ENCODE measurements around the gene PPP2R5C. TPM values are rescaled to one million over a fixed set of nuclear protein-coding genes. Genes with fewer than 3 reads are reported as not detected.

Gene PPP2R5C
- total and polyA plus RNA-seq, 12 donors, result 66.8 to 257 (median 222) TPM

DNA sequence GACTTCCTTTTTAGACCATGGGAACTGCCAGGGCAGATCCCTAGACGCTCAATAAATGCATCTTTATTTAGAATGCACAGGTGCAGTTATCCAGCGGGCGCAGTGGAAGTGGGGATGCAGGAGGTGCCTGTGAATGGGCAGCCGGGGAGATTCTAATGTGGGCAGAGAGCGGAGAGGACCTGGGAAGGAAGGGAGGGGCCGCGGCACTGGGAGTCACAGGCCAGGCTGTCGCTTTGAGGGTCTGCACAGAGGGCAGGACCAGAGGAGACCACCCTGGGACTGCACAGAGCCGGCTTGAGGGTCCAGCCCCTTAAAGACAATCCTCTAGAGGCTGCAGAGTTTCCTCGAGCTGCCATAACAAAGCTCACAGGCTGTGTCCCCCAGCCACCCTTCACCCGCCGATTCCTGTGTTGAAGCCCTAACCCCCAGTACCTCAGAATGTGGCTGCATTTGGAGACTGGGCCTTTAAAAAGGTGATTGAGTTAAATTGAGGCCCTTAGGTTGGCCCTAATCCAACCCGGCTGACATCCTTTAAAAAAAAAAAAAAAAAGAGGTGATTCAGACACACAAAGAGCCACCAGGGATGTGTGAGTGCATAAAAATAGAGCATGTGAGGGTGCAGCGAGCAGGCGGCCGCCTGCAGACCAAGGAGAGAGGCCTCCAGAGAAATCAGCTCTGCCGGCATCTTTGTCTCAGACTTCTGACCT, 44.4 kb upstream of the PPP2R5C start:
- Histone ChIP-seq H3K9me3 (peaks cover 0 to 9% (median 0%) of the 10 kb centered on the region in 11 donors), H3K27ac (no peak overlapping the region), H3K27me3 (no peaks in the 10 kb centered on the region), H3K4me3 (no peak overlapping the region), H3K36me3 (no peaks in the 10 kb centered on the region), H3K4me1 (peaks cover 2 to 31% (median 18%) of the 10 kb centered on the region in 9 donors)
- TF ChIP-seq CTCF (IDR thresholded peaks at IDR 0.05), result no peak
- ATAC-seq (no peak), DNase-seq (no peak)
- intact Hi-C loops (cut with DNase I), result loop anchor here in 1 of 10 donors (10.0 kb wide), 1 partner anchor 238 kb away; no protein-coding TSS in a partner anchor
- WGBS, 2 donors, result 83 to 84% methylated on average over 17 of the region's 17 CpGs

GRCh38 chr14:101717663-101718490, 43.6 kb upstream of the PPP2R5C start:
- peaks cover 0 to 9% (median 0%) of the 10 kb centered on the region in 11 donors for H3K9me3 ChIP-seq
- DNase-seq (no peak), ATAC-seq (no peak)
- TF ChIP-seq CTCF (IDR thresholded peaks at IDR 0.05), result no peak
- no peak overlapping the region for H3K27ac ChIP-seq
- 90 to 91% methylated on average over 19 of the region's 19 CpGs for WGBS, 2 donors
- H3K4me1 ChIP-seq, result peaks cover 2 to 36% (median 18%) of the 10 kb centered on the region in 9 donors
- no peaks in the 10 kb centered on the region for H3K36me3 ChIP-seq
- no peaks in the 10 kb centered on the region for H3K27me3 ChIP-seq
- H3K4me3 ChIP-seq, result no peak overlapping the region
- intact Hi-C loops (cut with DNase I), result loop anchor here in 1 of 10 donors (10.0 kb wide), 1 partner anchor 237 kb away; no protein-coding TSS in a partner anchor

DNA sequence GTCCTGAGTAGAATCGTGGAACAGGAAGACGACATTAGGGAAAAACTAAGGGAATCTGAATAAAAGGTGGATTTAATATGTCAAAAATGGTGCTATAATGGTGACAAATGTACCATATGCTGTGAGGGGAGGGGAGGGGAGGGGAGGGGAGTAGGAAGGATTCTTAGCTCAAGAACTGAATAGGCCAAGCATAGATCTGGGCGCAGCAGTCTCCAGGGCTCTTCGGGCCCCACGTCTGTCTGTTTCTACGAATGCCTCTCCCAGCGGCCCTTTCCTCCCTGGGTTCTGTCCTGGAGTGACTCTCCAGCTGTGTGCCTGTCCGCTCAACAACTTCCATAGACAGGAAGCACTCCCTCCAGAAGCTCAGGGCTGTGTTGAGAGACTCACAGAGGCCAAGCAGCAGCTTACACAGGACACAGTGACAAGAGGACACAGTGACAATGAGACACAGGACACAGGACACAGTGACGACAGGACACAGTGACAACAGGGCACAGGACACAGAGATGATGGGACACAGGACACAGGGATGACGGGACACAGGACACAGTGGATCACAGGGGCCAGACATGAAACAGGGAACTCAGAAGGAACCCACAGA, 42.4 kb upstream of the PPP2R5C start:
- Histone ChIP-seq H3K27ac (peak overlapping the region in 9 of 10 donors; percentile 38 to 81 (median 69)), H3K9me3 (peaks cover 0 to 6% (median 0%) of the 10 kb centered on the region in 11 donors), H3K4me3 (no peak overlapping the region), H3K27me3 (no peaks in the 10 kb centered on the region), H3K4me1 (peaks cover 2 to 36% (median 18%) of the 10 kb centered on the region in 9 donors), H3K36me3 (no peaks in the 10 kb centered on the region)
- intact Hi-C loops (cut with DNase I), result loop anchor here in 1 of 10 donors (10.0 kb wide), 1 partner anchor 236 kb away; no protein-coding TSS in a partner anchor
- peak in 1 of 2 donors; percentile 42 for DNase-seq
- TF ChIP-seq CTCF (IDR thresholded peaks at IDR 0.05), result no peak
- 38 to 39% methylated on average over 10 of the region's 10 CpGs for WGBS, 2 donors
- peak; percentile 72 to 90 (median 82) for ATAC-seq

DNA sequence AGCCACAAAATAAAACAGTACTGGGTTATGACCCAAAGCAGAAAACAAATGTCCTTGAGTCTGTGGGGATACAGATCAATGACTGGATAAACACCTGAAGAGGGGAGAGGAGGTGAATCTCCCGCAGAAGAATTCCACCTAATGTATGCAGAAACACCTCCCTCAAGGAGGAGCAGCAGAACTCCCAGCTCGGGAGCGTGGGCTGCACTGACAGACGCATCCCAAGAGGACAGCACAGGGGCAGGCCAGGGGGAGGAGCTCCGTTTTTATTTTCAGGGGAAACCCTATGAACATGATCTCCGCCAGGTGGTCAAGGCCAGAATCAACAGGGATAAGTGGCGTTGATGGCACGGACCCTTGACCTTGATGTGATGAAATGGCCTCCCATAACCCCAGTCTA, 41.8 kb upstream of the PPP2R5C start:
- TF ChIP-seq CTCF (IDR thresholded peaks at IDR 0.05), result no peak
- 32 to 34% methylated on average over 8 of the region's 8 CpGs for WGBS, 2 donors
- Histone ChIP-seq H3K9me3 (peaks cover 0 to under 1% (median 0%) of the 10 kb centered on the region in 11 donors), H3K4me1 (peaks cover 2 to 36% (median 18%) of the 10 kb centered on the region in 9 donors), H3K27me3 (no peaks in the 10 kb centered on the region), H3K4me3 (no peak overlapping the region), H3K36me3 (no peaks in the 10 kb centered on the region), H3K27ac (peak overlapping the region in 9 of 10 donors; percentile 38 to 81 (median 69))
- DNase-seq, result no peak
- intact Hi-C loops (cut with DNase I), result loop anchor here in 1 of 10 donors (10.0 kb wide), 1 partner anchor 235 kb away; no protein-coding TSS in a partner anchor
- peak in 6 of 8 donors; percentile 29 to 65 (median 46) for ATAC-seq

Data from heart right ventricle (tissue), 16 donors.